IPS DF 6.9 (cell line): ENCODE data around the gene PSD2.

Experiments
- DNase-seq: peaks from one replicate; pipeline ENCODE4 v3.0.0-alpha.2; 2013; ENCODE audit warnings: low read depth, low spot score
- H3K27ac ChIP-seq: one replicate; pipeline ENCODE4 v1.5.1; 2013; ENCODE audit warnings: low read length, control low read depth
- H3K27me3 ChIP-seq: 2 replicates; pipeline ENCODE4 v1.6.1; 2013; ENCODE audit warnings: mild to moderate bottlenecking, low read length; ENCODE audit not compliant: control insufficient read depth, insufficient read depth
- H3K36me3 ChIP-seq: 2 replicates; pipeline ENCODE4 v1.6.1; 2013; ENCODE audit warnings: low read length; ENCODE audit not compliant: control insufficient read depth, insufficient read depth
- H3K4me1 ChIP-seq: 2 replicates; pipeline ENCODE4 v1.6.1; 2013; ENCODE audit warnings: low read length; ENCODE audit not compliant: control insufficient read depth, insufficient read depth
- H3K4me3 ChIP-seq: 2 replicates; pipeline ENCODE4 v1.5.1; 2013; ENCODE audit warnings: mild to moderate bottlenecking, low read length
- H3K9me3 ChIP-seq: 2 replicates; pipeline ENCODE4 v1.6.1; 2013; ENCODE audit warnings: low read length, inconsistent platforms; ENCODE audit not compliant: control insufficient read depth, insufficient read depth
- WGBS: extraction: QIAGEN DNeasy Blood & Tissue Kit; methylation state at CpG from one replicate; pipeline ENCODE4 v1.1.7; 2013; ENCODE audit warnings: mixed read lengths, missing lambda C conversion rate; ENCODE audit not compliant: insufficient read length, insufficient coverage; 5-methylcytosine and 5-hydroxymethylcytosine counted together

PSD2 gene

DNA sequence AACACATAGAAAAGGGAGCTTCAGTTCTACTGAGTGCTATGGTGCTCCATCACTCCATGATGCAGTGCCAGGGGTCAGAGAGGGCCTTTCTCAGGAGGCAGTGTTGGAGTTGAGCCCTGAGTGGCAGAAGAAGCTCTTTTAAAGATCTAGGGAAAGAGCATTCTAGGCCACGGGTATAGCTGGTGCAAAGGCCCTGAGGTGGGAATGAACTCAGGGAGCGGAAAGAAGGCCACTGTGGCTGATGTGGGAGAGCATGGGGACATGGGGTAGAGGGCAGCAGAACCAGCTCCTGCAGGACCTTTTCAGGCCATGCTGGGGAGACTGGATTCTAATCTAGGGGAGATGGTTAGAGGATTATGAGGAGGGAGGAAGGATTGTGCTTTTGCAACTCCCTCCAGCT, 9.9 kb downstream of the PSD2 start:
- no peaks in the 10 kb centered on the region for H3K9me3 ChIP-seq
- H3K27me3 ChIP-seq = peaks cover 3% of the 10 kb centered on the region; the same call in 1 of the 2 replicates
- H3K4me3 ChIP-seq = no peak overlapping the region
- no peak for DNase-seq
- H3K4me1 ChIP-seq = no peaks in the 10 kb centered on the region
- H3K36me3 ChIP-seq = no peaks in the 10 kb centered on the region
- H3K27ac ChIP-seq = no peak overlapping the region
- no CpG with 5 or more reads among the region's 2 CpGs for WGBS

DNA sequence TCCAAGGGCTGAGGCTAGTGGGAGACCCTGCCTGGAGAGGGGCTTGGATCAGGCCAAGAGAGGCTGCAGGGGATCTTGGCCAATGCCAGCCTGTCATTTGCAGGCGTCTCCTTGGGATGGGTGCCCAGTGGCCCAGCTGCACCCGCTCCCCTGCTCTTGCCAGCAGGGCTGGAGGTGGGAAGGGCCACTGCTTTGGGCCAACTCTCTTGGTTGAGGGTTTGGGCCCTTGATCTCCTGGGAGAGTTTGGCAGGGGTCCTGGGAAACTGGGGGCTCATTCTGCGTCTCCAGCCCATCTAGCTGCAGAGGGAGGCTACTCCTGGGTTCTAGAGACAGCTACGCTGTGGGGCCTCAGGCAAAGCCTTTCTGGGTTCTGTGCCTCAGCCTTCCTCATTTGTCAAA, 10.5 kb downstream of the PSD2 start:
- peaks cover 2% of the 10 kb centered on the region; the same call in 1 of the 2 replicates for H3K27me3 ChIP-seq

DNA sequence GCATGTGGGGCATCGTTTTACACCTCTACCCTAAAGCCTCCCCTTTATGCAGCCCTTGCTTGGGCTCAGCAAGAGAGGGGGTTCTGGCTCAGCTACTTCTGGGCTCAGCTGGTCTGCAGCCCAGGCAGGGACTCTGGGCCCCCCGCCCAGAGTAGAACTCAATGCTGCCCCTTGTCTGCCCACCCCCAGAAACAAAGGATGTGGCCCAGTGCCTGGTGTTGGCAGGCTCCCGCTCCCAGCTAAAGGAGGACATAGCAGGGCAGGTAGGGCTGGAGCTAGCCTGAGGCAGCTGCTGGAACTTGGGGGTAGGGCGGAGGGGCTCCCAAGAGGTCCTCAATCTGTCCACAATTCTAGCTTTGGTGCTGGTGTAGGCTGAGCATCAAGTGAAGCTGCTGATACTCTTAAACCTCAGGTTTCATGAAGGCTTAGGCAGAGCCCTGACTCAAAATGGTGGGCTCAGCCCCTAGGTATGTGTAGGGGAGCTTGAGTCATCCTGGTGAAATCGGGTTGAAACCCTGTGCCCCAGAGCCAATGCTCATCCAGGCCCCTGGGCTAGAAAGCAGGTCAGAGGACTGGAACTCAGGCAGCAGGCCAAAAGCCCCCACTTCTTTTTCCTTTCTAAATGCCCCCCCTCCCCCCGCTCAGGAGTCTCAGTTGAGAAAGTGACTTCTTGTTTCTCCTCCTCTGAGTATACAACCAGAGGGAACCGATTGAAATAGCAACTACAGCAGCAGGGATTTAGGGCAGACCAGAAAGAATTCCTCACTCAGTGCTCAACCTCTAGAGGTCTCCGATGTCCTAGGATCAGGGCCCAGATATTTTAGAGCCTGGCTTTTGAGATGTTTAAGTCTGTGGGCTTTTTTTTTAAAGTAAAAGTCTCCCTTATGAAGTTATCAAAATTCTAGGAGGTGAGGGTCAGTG, 11.4 kb downstream of the PSD2 start:
- H3K9me3 ChIP-seq = no peaks in the 10 kb centered on the region
- H3K4me1 ChIP-seq = no peaks in the 10 kb centered on the region
- no peak overlapping the region for H3K27ac ChIP-seq
- no CpG with 5 or more reads among the region's 8 CpGs for WGBS
- no peaks in the 10 kb centered on the region for H3K36me3 ChIP-seq
- no peak overlapping the region for H3K4me3 ChIP-seq
- DNase-seq = no peak
- H3K27me3 ChIP-seq = no peaks in the 10 kb centered on the region

More for the DNA sequence above, 10.5 kb downstream of the PSD2 start:
- WGBS = no CpG with 5 or more reads among the region's 4 CpGs
- DNase-seq = no peak
- H3K4me1 ChIP-seq = no peaks in the 10 kb centered on the region
- no peak overlapping the region for H3K27ac ChIP-seq
- no peaks in the 10 kb centered on the region for H3K9me3 ChIP-seq
- no peak overlapping the region for H3K4me3 ChIP-seq
- no peaks in the 10 kb centered on the region for H3K36me3 ChIP-seq

DNA sequence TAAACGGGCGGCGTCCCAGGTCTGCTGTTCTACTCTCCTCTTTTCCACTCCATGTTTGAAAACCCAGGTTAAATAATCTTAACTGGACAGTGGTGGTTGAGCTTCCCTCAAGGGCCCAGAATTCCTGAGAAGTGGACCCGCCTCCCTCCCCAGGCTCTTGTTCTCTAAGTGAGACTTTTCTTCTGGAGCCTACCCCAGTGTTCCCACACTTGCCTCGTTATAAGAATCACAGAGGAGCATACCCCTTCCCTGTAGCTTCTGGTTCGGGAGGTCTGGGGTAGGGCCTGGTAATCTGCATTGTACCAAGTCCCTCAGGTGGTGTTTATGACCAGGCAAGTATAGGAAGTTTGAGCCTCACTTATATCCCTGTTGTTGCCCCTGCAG, 12.0 kb downstream of the PSD2 start:
- no peak for DNase-seq
- Histone ChIP-seq H3K27me3 (no peaks in the 10 kb centered on the region), H3K9me3 (no peaks in the 10 kb centered on the region), H3K27ac (no peak overlapping the region), H3K4me1 (no peaks in the 10 kb centered on the region), H3K4me3 (no peak overlapping the region), H3K36me3 (no peaks in the 10 kb centered on the region)
- WGBS = no CpG with 5 or more reads among the region's 6 CpGs

DNA sequence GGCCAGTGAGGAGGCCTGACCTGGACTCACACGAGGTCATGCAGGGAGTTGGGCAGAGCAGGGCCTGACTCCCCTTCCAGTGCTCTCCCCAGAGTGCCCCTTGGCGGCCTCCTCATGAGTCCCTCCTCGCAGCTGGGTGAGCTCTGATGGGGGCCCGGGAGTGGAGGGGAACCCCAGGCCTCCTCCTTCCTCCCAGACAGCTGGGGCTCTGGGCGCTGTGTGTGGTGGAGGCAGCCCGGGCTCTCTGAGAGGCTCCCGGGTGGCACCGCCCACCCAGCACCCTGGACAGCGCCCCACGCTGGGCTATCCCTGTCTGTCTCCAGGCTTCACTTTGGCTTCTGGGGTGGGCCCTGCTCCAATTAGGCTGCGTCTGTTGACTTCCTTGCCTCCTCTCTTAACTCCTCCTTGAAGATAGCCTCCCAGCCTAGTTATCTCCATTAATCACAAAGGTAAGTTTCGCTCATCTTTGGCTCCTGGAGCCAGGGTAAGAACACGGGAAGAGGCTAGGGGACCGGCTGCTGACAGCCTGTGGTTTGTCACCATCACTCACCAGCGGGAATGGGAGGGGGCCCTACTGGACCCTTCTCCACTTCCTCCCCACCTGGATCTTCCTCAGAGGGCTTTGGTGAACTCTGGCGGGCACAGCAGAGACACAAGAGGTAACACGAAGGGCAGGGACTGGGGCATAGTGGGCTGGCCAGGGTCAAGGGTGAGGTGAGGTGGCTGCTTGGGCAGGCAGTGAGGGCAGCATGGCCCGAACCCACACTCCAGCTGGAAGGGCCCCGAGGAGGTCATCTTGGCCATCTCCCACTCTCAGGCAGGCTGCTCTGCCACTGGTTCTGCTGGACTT, 13.1 kb downstream of the PSD2 start:
- H3K9me3 ChIP-seq = no peaks in the 10 kb centered on the region
- DNase-seq = no peak
- no peak overlapping the region for H3K4me3 ChIP-seq
- H3K36me3 ChIP-seq = no peaks in the 10 kb centered on the region
- H3K27me3 ChIP-seq = no peaks in the 10 kb centered on the region
- WGBS = no CpG with 5 or more reads among the region's 19 CpGs
- H3K4me1 ChIP-seq = no peaks in the 10 kb centered on the region
- H3K27ac ChIP-seq = no peak overlapping the region

DNA sequence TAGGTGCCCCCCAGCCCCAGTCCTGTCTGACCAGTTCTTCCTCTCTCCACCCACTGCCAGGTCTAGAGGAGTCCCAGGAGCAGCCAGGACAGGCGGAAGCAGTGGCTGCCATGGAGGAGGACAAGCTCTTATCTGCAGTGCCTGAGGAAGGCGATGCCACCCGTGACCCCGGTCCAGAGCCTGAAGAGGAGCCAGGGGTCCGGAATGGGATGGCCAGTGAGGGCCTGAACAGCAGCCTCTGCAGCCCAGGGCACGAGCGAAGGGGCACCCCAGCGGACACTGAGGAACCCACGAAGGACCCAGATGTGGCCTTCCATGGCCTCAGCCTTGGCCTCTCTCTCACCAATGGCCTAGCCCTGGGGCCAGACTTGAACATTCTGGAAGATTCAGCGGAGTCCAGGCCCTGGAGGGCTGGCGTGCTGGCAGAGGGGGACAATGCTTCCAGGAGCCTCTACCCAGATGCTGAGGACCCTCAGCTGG, 13.8 kb downstream of the PSD2 start:
- H3K9me3 ChIP-seq = no peaks in the 10 kb centered on the region
- H3K4me3 ChIP-seq = no peak overlapping the region
- no CpG with 5 or more reads among the region's 11 CpGs for WGBS
- no peak for DNase-seq
- no peaks in the 10 kb centered on the region for H3K4me1 ChIP-seq
- no peaks in the 10 kb centered on the region for H3K36me3 ChIP-seq
- no peaks in the 10 kb centered on the region for H3K27me3 ChIP-seq
- H3K27ac ChIP-seq = no peak overlapping the region

DNA sequence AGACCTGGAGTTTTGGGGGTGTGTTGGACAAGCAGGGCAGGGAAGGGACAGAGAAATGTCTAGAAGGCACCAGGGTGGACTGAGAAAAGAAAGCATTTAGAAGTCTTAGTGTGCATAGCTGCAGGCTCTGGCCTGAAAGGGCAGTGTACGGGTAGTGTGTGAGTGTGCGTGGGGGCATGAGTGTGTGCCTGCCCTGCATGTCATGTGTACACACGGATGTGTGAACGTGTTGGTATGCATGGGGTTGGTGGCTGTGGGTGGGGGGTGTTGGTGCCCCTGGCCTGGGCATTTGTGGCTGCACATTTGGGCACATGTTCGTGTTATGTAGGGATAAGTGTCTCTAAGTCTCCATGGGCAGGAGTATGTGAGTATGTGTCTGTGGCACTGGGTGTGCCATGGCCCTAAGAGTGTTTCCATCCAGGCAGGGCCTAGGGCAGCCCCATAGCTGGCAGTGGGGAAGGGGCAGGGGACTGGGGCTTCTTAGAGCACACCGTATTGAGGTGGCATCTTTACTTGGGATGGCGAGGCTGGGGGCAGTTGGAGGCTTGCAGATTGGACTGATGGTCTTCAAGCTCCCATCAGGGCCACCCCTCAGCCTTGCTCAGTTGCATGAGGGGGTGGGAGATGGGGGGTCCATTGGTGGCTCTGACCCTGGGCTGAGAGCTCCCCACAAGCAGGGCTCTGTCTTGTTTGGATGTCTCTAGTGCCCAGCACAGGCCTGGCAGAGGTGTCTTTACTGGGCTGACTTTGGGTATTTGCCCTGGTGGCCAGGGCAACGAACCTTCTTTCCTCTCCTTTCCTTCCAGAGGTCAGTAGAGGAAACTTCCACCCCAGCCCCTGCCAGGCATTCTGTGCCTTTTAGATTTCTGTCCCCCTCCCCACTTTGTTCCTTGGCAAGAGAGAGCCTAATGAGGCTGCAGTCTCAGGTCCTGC, 15.0 kb downstream of the PSD2 start:
- H3K27me3 ChIP-seq = no peaks in the 10 kb centered on the region
- no peak for DNase-seq
- H3K9me3 ChIP-seq = no peaks in the 10 kb centered on the region
- H3K4me1 ChIP-seq = no peaks in the 10 kb centered on the region
- no CpG with 5 or more reads among the region's 8 CpGs for WGBS
- no peak overlapping the region for H3K4me3 ChIP-seq
- no peaks in the 10 kb centered on the region for H3K36me3 ChIP-seq
- no peak overlapping the region for H3K27ac ChIP-seq

DNA sequence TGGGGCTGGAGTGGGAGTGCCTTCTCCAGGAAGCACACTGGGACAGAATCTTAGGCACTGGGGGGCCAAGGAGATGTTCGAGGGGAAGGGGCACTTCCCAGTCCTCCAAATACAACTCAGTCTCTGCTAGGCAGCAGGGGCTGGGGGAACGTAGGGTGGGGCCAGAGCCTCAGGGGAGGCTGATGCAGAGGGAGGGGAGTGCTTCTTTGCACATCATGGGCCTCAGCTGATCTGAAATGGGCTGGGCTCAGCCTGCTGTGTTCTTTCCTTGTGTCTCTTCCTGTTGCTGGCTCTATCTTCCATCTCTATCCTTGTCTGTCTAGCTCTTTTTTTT, 15.6 kb downstream of the PSD2 start:
- H3K4me1 ChIP-seq = no peaks in the 10 kb centered on the region
- H3K4me3 ChIP-seq = no peak overlapping the region
- no peaks in the 10 kb centered on the region for H3K9me3 ChIP-seq
- H3K27me3 ChIP-seq = no peaks in the 10 kb centered on the region
- no CpG with 5 or more reads among the region's 2 CpGs for WGBS
- H3K27ac ChIP-seq = no peak overlapping the region
- H3K36me3 ChIP-seq = no peaks in the 10 kb centered on the region
- DNase-seq = no peak

DNA sequence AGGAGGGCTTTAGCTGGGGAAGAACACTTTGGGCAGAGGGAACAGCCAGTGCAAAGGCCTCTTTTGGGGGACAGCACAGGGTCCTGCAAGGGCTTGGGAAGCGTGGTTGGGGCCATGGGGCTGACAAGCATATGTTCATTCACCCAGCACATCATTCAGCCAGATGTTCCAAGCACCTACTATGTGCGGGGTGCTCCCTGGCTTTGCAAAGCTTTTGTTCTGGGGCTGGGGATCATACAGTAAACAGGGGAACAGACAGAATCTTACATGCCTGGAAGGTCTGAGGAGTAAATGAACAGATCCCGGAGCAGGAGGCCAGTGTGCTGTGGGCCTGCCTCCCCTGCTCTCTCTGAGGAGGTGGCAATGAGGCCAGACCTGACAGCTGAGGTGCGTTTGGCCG, 16.7 kb downstream of the PSD2 start:
- DNase-seq = no peak

More for the DNA sequence above, 16.7 kb downstream of the PSD2 start:
- WGBS = no CpG with 5 or more reads among the region's 5 CpGs
- H3K4me1 ChIP-seq = no peaks in the 10 kb centered on the region
- no peaks in the 10 kb centered on the region for H3K36me3 ChIP-seq
- H3K27me3 ChIP-seq = no peaks in the 10 kb centered on the region
- H3K27ac ChIP-seq = no peak overlapping the region
- no peak overlapping the region for H3K4me3 ChIP-seq
- no peaks in the 10 kb centered on the region for H3K9me3 ChIP-seq
